ENCODE data around the gene EIF2S2.
"Not testable (repeated sequence)": the region's sequence is repeated elsewhere in the genome, so short reads cannot be mapped to it uniquely, and the experiment has no call there.

The EIF2S2 gene

DNA sequence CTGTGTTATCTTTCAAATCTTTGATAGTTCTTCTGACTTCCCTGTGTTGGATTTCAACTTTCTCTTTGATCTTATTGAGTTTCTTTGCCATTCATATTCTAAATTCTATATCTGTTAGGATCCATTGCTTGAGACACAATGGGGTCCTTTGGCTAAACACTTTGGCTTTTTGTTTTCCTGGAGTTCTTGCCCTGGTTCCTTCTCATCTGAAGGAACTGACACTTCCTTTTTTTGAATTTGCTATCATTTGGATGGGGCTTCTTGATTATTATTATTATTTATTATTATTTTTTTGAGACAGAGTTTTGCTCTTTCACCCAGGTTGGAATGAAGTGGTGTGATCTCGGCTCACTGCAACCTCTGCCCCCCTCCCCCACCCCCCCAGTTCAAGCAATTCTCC is 30.1 kb upstream of the EIF2S2 start:
- in situ Hi-C loops (cut with HindIII; ENCODE audit: low sequenced_read_pairs) = no loop called here
- TF ChIP-seq, protein P1, sequence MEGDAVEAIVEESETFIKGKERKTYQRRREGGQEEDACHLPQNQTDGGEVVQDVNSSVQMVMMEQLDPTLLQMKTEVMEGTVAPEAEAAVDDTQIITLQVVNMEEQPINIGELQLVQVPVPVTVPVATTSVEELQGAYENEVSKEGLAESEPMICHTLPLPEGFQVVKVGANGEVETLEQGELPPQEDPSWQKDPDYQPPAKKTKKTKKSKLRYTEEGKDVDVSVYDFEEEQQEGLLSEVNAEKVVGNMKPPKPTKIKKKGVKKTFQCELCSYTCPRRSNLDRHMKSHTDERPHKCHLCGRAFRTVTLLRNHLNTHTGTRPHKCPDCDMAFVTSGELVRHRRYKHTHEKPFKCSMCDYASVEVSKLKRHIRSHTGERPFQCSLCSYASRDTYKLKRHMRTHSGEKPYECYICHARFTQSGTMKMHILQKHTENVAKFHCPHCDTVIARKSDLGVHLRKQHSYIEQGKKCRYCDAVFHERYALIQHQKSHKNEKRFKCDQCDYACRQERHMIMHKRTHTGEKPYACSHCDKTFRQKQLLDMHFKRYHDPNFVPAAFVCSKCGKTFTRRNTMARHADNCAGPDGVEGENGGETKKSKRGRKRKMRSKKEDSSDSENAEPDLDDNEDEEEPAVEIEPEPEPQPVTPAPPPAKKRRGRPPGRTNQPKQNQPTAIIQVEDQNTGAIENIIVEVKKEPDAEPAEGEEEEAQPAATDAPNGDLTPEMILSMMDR (IDR thresholded peaks at IDR 0.05; ENCODE audit: low read depth, low read length) = no peak
- H3K4me3 ChIP-seq (ENCODE audit: low read depth, low read length) = no peak overlapping the region
- no peak for DNase-seq (ENCODE audit: low read depth, low spot score)

DNA sequence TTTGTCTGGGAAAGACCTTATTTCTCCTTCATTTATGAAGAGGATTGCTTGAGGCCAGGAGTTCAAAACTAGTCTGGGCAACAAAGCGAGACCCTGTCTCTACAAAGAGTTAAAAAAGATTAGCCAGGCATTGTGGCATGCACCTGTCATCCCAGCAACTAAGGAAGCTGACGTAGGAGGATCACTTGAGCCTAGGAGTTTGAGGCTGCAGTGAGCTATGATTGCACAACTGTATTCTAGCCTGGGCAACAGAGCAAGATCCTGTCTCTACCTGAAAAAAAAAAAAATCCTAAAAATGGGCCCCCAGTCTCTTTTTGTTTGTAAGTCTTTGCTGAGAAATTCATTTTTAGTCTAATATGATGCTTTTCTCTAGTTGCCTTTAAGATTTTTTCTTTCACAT is 29.2 kb upstream of the EIF2S2 start:
- in situ Hi-C loops (cut with HindIII; ENCODE audit: low sequenced_read_pairs) = no loop called here
- no peak for DNase-seq (ENCODE audit: low read depth, low spot score)
- TF ChIP-seq, protein P1 (IDR thresholded peaks at IDR 0.05; ENCODE audit: low read depth, low read length) = no peak
- H3K4me3 ChIP-seq (ENCODE audit: low read depth, low read length) = no peak overlapping the region

- H3K4me3 ChIP-seq (ENCODE audit: low read depth, low read length); in situ Hi-C loops (cut with HindIII; ENCODE audit: low sequenced_read_pairs); DNase-seq (ENCODE audit: low read depth, low spot score): not testable (repeated sequence)
Observed at GRCh38 chr20:34135525-34136275, 23.7 kb upstream of the EIF2S2 start.

DNA sequence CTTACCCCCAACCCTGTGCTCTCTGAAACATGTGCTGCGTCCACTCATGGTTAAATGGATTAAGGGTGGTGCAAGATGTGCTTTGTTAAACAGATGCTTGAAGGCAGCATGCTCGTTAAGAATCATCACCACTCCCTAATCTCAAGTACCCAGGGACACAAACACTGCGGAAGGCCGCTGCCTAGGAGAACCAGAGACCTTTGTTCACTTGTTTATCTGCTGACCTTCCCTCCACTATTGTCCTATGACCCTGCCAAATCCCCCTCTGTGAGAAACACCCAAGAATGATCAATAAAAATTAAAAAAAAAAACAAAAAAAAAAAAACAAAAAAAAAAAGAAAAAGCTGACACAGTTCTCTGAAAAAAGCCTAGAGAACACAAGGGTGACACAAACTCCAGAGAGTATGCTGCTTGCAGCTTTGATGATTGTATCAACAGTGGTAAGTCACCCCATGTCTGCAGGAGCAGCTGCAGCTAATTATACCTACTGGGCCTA is 21.4 kb upstream of the EIF2S2 start:
- in situ Hi-C loops (cut with HindIII; ENCODE audit: low sequenced_read_pairs); DNase-seq (ENCODE audit: low read depth, low spot score); H3K4me3 ChIP-seq (ENCODE audit: low read depth, low read length): not testable (repeated sequence)

GRCh38 chr20:34132943-34133342 is 20.9 kb upstream of the EIF2S2 start:
- DNase-seq (ENCODE audit: low read depth, low spot score); H3K4me3 ChIP-seq (ENCODE audit: low read depth, low read length); in situ Hi-C loops (cut with HindIII; ENCODE audit: low sequenced_read_pairs): not testable (repeated sequence)

GRCh38 chr20:34132491-34132890 is 20.4 kb upstream of the EIF2S2 start:
- in situ Hi-C loops (cut with HindIII; ENCODE audit: low sequenced_read_pairs); H3K4me3 ChIP-seq (ENCODE audit: low read depth, low read length); DNase-seq (ENCODE audit: low read depth, low spot score): not testable (repeated sequence)

DNA sequence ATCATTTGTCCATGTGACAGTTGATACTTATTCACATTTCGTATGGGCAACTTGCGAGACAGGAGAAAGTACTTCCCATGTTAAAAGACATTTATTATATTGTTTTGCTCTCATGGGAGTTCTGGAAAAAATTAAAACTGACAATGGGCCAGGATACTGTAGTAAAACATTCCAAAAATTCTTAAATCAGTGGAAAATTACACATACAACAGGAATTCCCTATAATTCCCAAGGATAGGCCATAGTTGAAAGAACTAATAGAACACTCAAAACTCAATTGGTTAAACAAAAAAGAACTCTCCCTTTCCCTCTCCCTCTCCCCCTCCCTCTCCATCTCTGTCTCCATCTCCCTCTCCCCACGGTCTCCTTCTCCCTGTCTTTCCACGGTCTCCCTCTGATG is 19.4 kb upstream of the EIF2S2 start:
- in situ Hi-C loops (cut with HindIII; ENCODE audit: low sequenced_read_pairs) = no loop called here
- DNase-seq (ENCODE audit: low read depth, low spot score) = no peak
- TF ChIP-seq, protein P1 (IDR thresholded peaks at IDR 0.05; ENCODE audit: low read depth, low read length) = no peak
- no peak overlapping the region for H3K4me3 ChIP-seq (ENCODE audit: low read depth, low read length)

- DNase-seq (ENCODE audit: low read depth, low spot score) = peak; percentile 70
- in situ Hi-C loops (cut with HindIII; ENCODE audit: low sequenced_read_pairs) = no loop called here
- H3K4me3 ChIP-seq (ENCODE audit: low read depth, low read length) = no peak overlapping the region
- TF ChIP-seq, protein P1 (IDR thresholded peaks at IDR 0.05; ENCODE audit: low read depth, low read length) = peak; percentile 76
Observed at GRCh38 chr20:34129518-34130162, 17.6 kb upstream of the EIF2S2 start.
